Osteocyte (in vitro differentiated cells): ENCODE data around the gene FBXW12. TPM values are rescaled to one million over a fixed set of nuclear protein-coding genes. Genes with fewer than 3 reads are reported as not detected.

ENCODE experiments used
- DNase-seq: peaks from one replicate; pipeline ENCODE4 v3.0.0; 2021; ENCODE audit warnings: mixed read lengths; ENCODE audit not compliant: unreplicated experiment; ENCODE audit errors: extremely low spot score
- H3K27ac Mint-ChIP-seq: one replicate; pipeline ENCODE4 v1.8.0; 2021; ENCODE audit warnings: mild to moderate bottlenecking, mixed read lengths; ENCODE audit not compliant: unreplicated experiment
- H3K27me3 Mint-ChIP-seq: one replicate; pipeline ENCODE4 v1.8.0; 2021; ENCODE audit warnings: mixed read lengths; ENCODE audit not compliant: unreplicated experiment
- H3K36me3 Mint-ChIP-seq: one replicate; pipeline ENCODE4 v1.8.0; 2021; ENCODE audit warnings: mixed read lengths; ENCODE audit not compliant: unreplicated experiment
- H3K4me1 Mint-ChIP-seq: one replicate; pipeline ENCODE4 v1.8.0; 2021; ENCODE audit warnings: mixed read lengths; ENCODE audit not compliant: unreplicated experiment
- H3K4me3 Mint-ChIP-seq: one replicate; pipeline ENCODE4 v1.8.0; 2021; ENCODE audit warnings: mild to moderate bottlenecking, moderate library complexity, mixed read lengths; ENCODE audit not compliant: unreplicated experiment
- H3K9me3 Mint-ChIP-seq: one replicate; pipeline ENCODE4 v1.8.0; 2021; ENCODE audit warnings: mixed read lengths; ENCODE audit not compliant: unreplicated experiment
- CTCF ChIP-seq: fragments of 200-600 bp; sonication (generic); IDR thresholded peaks from 2 replicates; pipeline ENCODE4 v1.5.0; 2021; ENCODE audit warnings: antibody characterized with exemption, mild to moderate bottlenecking, moderate library complexity
- total RNA-seq: library from RNA; stranded (reverse); gene quantifications from 2 replicates; pipeline ENCODE4 v1.2.1, GENCODE V29; 2021

Gene FBXW12
- total RNA-seq, 1 donor from 2014 or later, result not detected

GRCh38 chr3:48416091-48416505 lies 44.1 kb downstream of the FBXW12 start:
- Mint-ChIP-seq H3K27me3 (no peaks in the 10 kb centered on the region), H3K27ac (no peak overlapping the region), H3K36me3 (peaks cover 28% of the 10 kb centered on the region), H3K4me1 (no peaks in the 10 kb centered on the region), H3K4me3 (no peak overlapping the region), H3K9me3 (no peaks in the 10 kb centered on the region)
- no peak for DNase-seq
- no peak for TF ChIP-seq CTCF

- no peaks in the 10 kb centered on the region for H3K4me1 Mint-ChIP-seq
- H3K4me3 Mint-ChIP-seq, result no peak overlapping the region
- no peaks in the 10 kb centered on the region for H3K9me3 Mint-ChIP-seq
- TF ChIP-seq CTCF, result no peak
- DNase-seq, result no peak
- H3K27ac Mint-ChIP-seq, result no peak overlapping the region
- peaks cover 28% of the 10 kb centered on the region for H3K36me3 Mint-ChIP-seq
- H3K27me3 Mint-ChIP-seq, result no peaks in the 10 kb centered on the region
Observed at GRCh38 chr3:48416546-48416945, 44.5 kb downstream of the FBXW12 start.

- no peak overlapping the region for H3K27ac Mint-ChIP-seq
- H3K27me3 Mint-ChIP-seq, result no peaks in the 10 kb centered on the region
- peaks cover 2% of the 10 kb centered on the region for H3K4me1 Mint-ChIP-seq
- H3K9me3 Mint-ChIP-seq, result no peaks in the 10 kb centered on the region
- TF ChIP-seq CTCF, result no peak
- DNase-seq, result no peak
- no peak overlapping the region for H3K4me3 Mint-ChIP-seq
- peaks cover 28% of the 10 kb centered on the region for H3K36me3 Mint-ChIP-seq
Observed at GRCh38 chr3:48417529-48418108, 45.6 kb downstream of the FBXW12 start.

GRCh38 chr3:48418140-48418539 lies 46.1 kb downstream of the FBXW12 start:
- Mint-ChIP-seq H3K27ac (no peak overlapping the region), H3K27me3 (no peaks in the 10 kb centered on the region), H3K9me3 (no peaks in the 10 kb centered on the region), H3K4me3 (no peak overlapping the region), H3K36me3 (peaks cover 26% of the 10 kb centered on the region), H3K4me1 (peaks cover 5% of the 10 kb centered on the region)
- DNase-seq, result no peak
- TF ChIP-seq CTCF, result no peak

GRCh38 chr3:48418651-48419050 lies 46.6 kb downstream of the FBXW12 start:
- no peak overlapping the region for H3K27ac Mint-ChIP-seq
- H3K4me3 Mint-ChIP-seq, result no peak overlapping the region
- H3K27me3 Mint-ChIP-seq, result no peaks in the 10 kb centered on the region
- peaks cover 7% of the 10 kb centered on the region for H3K4me1 Mint-ChIP-seq
- TF ChIP-seq CTCF, result no peak
- H3K36me3 Mint-ChIP-seq, result peaks cover 23% of the 10 kb centered on the region
- no peaks in the 10 kb centered on the region for H3K9me3 Mint-ChIP-seq
- no peak for DNase-seq
